ENCODE data around the gene PLEKHM3.

DNA sequence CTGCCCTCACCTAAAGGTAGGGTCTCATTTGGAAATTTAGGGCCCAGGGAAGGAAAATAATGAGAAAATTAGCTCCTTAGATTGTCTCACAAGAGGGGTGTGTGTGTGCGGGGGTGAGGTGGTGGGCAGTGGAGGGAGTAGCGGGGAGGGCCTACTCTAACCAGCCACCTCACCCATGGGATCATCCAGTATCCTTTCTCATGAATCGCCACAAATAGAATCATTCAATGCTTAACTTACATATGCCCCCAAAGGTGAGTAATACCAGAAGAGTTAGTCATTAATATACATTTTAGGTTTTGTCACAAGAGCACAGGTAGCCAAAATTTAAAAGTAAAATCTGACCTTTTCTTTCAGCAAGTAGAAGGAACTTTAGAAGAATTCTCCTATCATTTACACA is 122.1 kb downstream of the PLEKHM3 start:
- TF ChIP-seq, protein P1, sequence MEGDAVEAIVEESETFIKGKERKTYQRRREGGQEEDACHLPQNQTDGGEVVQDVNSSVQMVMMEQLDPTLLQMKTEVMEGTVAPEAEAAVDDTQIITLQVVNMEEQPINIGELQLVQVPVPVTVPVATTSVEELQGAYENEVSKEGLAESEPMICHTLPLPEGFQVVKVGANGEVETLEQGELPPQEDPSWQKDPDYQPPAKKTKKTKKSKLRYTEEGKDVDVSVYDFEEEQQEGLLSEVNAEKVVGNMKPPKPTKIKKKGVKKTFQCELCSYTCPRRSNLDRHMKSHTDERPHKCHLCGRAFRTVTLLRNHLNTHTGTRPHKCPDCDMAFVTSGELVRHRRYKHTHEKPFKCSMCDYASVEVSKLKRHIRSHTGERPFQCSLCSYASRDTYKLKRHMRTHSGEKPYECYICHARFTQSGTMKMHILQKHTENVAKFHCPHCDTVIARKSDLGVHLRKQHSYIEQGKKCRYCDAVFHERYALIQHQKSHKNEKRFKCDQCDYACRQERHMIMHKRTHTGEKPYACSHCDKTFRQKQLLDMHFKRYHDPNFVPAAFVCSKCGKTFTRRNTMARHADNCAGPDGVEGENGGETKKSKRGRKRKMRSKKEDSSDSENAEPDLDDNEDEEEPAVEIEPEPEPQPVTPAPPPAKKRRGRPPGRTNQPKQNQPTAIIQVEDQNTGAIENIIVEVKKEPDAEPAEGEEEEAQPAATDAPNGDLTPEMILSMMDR (IDR thresholded peaks at IDR 0.05; ENCODE audit: insufficient read depth, low read length, poor library complexity, severe bottlenecking), result no peak
- TF ChIP-seq EZH2phosphoT487 (conservative IDR thresholded peaks at IDR 0.05; ENCODE audit: low read length), result no peak
